Occipital lobe (tissue), 2 donors: ENCODE data around the gene KRT77. TPM values are rescaled to one million over a fixed set of nuclear protein-coding genes. Genes with fewer than 3 reads are reported as not detected.
"Not testable (repeated sequence)": the region's sequence is repeated elsewhere in the genome, so short reads cannot be mapped to it uniquely, and the experiment has no call there.

Source experiments
- DNase-seq: peaks from one replicate; lab custom pipeline; 2025; lab: John Stamatoyannopoulos, UW
- total RNA-seq: library from RNA; depleted of rRNA; stranded (reverse); fragments of >200 nt; gene quantifications from one replicate; pipeline ENCODE4 v1.2.3, GENCODE V29; 2014

The KRT77 gene
- not detected for total RNA-seq

- no peak for DNase-seq
These were observed at the start of gene KRT77 for GRCh38 chr12:52703424-52703823. Gene KRT77, minus strand, starts transcription at chr12:52703524. Its CDS starts 90 bp downstream, at chr12:52703434.

DNA sequence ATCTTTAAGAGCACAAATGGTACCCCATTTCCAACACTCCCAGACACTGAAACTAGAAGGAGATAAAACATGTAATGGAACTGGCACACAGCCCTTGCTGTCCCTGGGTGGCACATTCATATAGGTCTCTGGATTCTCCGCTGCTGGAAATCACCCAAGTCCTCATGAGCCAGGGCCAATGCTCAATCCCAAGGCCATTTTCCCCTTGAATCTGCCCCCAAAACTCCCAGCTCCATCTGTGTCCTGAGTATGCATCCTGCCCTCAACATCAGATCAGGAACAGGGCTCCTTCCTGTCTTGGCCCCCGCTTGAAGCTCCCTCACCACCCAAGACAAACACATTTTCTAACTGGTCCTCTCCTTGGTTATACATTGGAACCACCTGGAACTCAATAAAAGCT, 49.2 kb upstream of the KRT77 start:
- no peak for DNase-seq

GRCh38 chr12:52751795-52752194, 48.5 kb upstream of the KRT77 start:
- no peak for DNase-seq

GRCh38 chr12:52750532-52750931, 47.2 kb upstream of the KRT77 start:
- not testable (repeated sequence) for DNase-seq

- no peak for DNase-seq
These were observed 46.5 kb upstream of the KRT77 start for GRCh38 chr12:52749827-52750226.

DNA sequence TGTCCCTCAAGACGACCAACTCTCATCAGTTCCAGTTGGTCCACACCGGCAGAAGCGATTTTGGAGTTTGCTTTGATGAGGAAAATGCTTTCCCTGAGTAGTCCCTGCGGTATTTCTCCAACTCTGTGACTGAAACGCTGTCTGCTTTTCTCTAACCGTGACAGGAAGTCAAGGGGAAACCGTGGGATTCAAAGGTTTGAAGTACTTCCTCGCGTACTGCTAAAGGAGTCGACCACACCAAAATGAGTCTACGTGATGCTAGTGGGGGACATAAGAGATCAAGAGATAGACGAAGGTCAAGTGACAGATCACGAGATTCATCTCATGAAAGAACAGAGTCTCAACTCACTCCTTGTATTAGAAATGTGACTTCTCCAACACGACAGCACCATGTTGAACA, 45.3 kb upstream of the KRT77 start:
- no peak for DNase-seq

DNA sequence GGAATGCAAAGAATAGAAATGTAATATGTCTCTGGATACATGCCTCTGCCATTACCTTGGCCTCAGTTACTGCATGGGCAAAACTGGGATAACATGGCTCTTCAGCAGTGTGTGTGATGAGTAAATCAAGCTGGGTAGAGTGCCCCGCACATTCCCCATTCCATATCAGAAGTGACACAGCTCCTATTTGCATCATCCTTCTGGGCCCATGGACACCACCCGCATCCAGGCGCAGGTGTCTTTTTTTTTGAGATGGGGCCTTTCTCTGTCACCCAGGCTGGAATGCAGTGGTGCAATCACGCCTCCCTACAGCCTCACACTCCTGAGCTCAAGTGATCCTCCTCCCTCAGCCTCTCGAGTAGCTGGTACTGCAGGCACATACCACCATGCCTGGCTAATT, 42.2 kb upstream of the KRT77 start:
- no peak for DNase-seq

- DNase-seq: no peak
These were observed 41.3 kb upstream of the KRT77 start for GRCh38 chr12:52744493-52745156.

DNA sequence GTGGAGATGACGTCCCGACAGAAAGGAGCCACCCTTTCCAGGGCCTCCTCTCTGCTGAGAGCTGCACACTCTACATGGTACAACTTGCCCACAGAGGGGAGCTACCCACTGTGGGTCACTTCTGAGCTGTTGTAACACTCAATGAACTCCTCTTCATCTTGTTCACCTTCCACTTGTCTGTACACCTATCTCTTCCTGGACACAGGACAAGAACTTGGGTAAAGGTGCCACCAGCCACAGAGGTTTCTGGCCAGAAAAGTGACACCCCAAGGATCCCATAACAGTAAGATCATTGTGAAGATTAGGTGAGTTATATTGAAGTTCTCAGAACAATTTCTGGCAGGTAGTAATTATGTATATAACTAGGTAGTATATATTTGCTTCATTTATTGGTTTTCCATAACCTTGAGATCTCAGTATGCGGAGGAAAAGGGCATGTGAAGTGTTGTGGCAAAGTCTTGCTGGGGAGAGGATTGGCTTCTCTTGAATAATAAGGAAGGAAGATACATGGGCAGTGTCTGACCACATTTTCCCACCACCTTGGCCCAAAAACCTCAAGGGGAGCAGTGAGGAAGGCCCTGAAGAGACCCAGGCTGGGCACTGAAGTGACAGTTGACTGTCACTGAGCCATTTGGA, 39.6 kb upstream of the KRT77 start:
- no peak for DNase-seq

GRCh38 chr12:52742196-52742580, 38.9 kb upstream of the KRT77 start:
- DNase-seq: no peak

- no peak for DNase-seq
These were observed 38.3 kb upstream of the KRT77 start for GRCh38 chr12:52741375-52742195.

- DNase-seq: no peak
These were observed 37.3 kb upstream of the KRT77 start for GRCh38 chr12:52740584-52740983.

DNA sequence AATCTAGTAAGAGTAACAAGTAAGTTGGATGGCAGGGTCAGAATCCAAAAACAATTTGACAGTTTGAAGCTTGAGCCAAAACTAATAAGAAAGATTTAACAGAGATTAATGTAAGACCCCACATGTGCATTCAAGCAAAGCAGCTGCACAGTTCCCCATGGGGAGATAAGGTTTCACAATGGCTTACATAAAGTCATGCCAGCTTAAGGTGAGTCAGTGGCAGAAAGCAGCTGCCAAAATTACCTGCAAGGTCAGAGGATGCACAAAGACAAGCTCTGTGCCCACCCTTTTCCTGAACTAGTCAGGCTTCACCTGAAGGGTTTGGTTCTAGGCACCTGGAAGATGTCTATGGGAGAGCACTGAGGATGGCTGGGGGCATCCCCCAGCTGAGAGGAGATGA, 36.6 kb upstream of the KRT77 start:
- no peak for DNase-seq

DNA sequence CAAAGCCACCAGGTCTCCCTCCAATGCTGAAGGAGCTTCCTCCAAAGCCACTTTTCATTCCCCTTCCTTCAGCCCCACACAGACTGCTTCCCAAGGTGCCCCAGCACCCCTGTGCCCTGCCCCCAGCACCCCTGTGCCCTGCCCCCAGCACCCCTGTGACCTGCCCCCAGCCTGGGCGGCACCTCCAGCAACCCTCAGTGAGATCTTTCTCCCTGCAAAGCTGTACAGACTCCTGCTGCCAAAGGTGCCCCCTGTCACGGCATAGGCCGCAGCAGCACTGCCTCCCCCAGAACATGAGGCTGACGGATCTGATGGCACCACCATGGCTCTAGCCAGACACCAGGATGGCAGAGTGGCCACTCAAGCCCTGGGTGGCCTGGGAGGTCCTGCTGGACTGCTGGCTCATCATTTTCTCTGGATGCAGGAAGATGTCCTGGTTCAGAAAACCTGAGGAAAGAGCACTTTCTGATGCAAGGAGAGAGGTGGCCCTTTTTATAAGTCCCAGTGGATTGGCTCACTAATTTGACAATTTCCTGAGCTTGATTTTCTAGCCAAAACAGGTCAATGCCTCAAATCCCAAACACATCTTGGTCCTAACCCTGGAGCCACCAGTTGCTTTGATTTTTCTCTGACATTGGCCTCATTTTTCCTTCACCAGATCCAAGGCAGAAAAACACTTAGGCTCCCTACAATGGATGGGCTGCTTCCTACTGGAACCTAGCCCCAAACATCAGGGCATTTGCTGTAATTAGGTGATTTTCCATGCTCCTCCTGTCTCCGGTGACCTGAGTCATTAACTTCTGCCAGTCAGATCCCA, 32.7 kb upstream of the KRT77 start:
- DNase-seq: no peak

DNA sequence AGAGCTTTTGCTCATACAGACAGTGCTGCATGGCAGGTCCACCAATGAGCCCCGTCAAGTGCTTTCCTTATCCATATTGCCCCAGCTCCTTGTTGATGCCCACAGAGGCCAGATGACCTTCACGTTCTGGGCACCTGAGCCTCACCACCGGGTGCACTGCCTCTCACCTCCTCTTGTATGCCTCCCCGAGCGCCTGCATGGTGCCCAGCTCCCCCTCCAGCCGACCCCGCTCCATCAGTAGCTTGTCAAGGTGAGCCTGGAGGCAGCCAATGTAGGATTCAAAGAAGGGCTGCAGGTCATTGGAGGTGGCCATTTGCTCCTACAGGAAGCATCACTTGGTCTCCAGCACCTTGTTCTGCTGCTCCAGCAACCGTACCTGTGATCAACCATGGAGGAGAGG, 31.8 kb upstream of the KRT77 start:
- no peak for DNase-seq

- no peak for DNase-seq
These were observed 27.5 kb upstream of the KRT77 start for GRCh38 chr12:52730793-52731192.

DNA sequence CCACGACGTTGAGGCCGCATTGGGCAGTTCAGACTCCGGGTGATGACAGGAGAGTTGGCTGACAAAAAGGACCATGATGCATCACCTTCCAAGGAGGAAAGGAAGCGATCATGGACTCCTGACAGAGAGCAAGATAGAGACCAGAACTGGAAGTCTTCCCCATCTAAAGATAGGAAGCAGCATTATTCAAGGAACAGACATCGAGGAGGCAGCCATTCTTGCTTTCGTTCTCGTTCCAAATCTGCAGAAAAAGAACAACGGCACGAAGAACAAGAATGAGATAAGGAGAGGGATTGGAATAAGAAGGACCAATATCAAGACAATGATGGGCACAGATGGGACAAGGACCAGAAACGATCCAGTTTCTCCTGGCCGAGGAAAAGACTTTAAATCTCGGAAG, 27.1 kb upstream of the KRT77 start:
- DNase-seq: no peak

GRCh38 chr12:52729147-52729546, 25.8 kb upstream of the KRT77 start:
- no peak for DNase-seq

GRCh38 chr12:52728374-52728773, 25.1 kb upstream of the KRT77 start:
- DNase-seq: no peak

- DNase-seq: no peak
These were observed 23.7 kb upstream of the KRT77 start for GRCh38 chr12:52727037-52727436.

DNA sequence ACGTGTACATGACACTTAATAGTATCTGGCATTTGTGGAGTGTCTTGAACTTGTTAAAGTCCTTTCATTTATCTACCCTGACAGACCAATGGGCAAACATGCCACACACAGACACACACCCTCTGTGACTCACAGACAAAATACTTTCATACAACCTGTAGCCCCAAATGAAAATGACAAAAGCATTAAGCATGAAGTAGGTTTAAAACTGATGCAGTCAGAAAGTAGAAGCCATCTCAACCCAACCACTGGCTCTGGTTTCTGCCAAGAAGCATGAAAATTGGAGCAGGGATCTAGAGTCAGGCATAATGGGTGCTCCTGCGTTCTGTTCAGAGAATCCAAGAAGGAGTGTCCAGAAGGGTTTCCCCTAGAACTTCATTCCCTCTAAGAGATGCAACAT, 23.1 kb upstream of the KRT77 start:
- no peak for DNase-seq

DNA sequence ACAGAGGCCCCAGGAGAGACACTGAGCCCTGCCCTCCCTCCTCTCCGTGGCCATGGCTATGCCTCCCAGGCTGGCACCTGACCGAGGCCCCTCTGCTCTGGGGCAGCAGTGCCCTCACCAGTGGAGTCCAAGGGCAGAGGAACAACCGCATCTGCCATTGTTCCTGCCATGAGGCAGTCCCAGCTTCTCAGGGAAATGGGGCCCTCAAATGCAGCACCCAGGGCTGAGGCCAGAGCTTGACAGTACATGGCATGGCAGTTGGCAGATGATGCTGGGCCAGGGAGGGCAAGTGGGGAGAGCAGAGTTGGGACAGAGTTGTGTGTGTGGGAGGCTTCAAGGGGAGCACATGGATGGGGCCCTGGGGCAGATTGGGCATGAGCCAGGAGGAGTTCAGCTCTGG, 21.1 kb upstream of the KRT77 start:
- no peak for DNase-seq
